GM23338 (cell line): ENCODE measurements around the gene WIPI1.

ENCODE experiments used
- CREB1 ChIP-seq: fragments of 250-450 bp; sonication (Bioruptor Pico); IDR thresholded peaks from 2 replicates; pipeline ENCODE4 v1.5.0; 2020; ENCODE audit warnings: low read depth, mild to moderate bottlenecking, moderate library complexity
- EZH2 ChIP-seq: fragments of 200-600 bp; sonication (generic); IDR thresholded peaks from one replicate; pipeline ENCODE4 v1.8.0; 2017; ENCODE audit warnings: antibody characterized with exemption, mild to moderate bottlenecking, low read depth; ENCODE audit not compliant: unreplicated experiment
- EZH2phosphoT487 ChIP-seq: fragments of 200-600 bp; sonication (generic); IDR thresholded peaks from one replicate; pipeline ENCODE4 v1.8.1; 2018; ENCODE audit warnings: antibody characterized with exemption; ENCODE audit not compliant: unreplicated experiment
- JUNB ChIP-seq: IDR thresholded peaks from one replicate; pipeline ENCODE4 v1.6.1; 2016; ENCODE audit warnings: antibody characterized with exemption; ENCODE audit not compliant: unreplicated experiment
- NANOG ChIP-seq: IDR thresholded peaks from 2 replicates; pipeline ENCODE4 v1.6.1; 2016; ENCODE audit warnings: antibody characterized with exemption, borderline replicate concordance
- POLR2AphosphoS5 ChIP-seq: IDR thresholded peaks from 2 replicates; pipeline ENCODE4 v1.6.1; 2016; ENCODE audit warnings: antibody characterized with exemption, low read depth
- REST ChIP-seq: IDR thresholded peaks from one replicate; pipeline ENCODE4 v1.6.1; 2018; ENCODE audit warnings: antibody characterized with exemption; ENCODE audit not compliant: unreplicated experiment
- ZNF331 ChIP-seq: fragments of 250-450 bp; sonication (Bioruptor Pico); IDR thresholded peaks from 2 replicates; pipeline ENCODE4 v1.5.0; 2020; ENCODE audit warnings: low read depth, mild to moderate bottlenecking, moderate library complexity
- TF ChIP-seq, protein P1 (sequence below), 2 experiments: fragments of 200-600 bp in 1 of 2; sonication (generic) in 1 of 2; conservative IDR thresholded peaks; 2 replicates each; pipeline versions ENCODE4 v1.5.1 to v1.6.1; 2016 to 2017; ENCODE audit warnings: antibody characterized with exemption in 2 of 2, low read depth in 2 of 2, mild to moderate bottlenecking in 2 of 2, moderate library complexity in 1 of 2
- TF ChIP-seq, protein P2 (sequence below): IDR thresholded peaks from 2 replicates; pipeline ENCODE4 v1.6.1; 2016; ENCODE audit warnings: antibody characterized with exemption

GRCh38 chr17:68497885-68498319 is 40.6 kb upstream of the WIPI1 start:
- TF ChIP-seq CREB1 (CRISPR knock-in tag) (no peak), JUNB (no peak), EZH2 (no peak), POLR2AphosphoS5 (no peak), EZH2phosphoT487 (no peak), ZNF331 (CRISPR knock-in tag) (no peak), REST (no peak), NANOG (no peak)
- TF ChIP-seq, protein P1, sequence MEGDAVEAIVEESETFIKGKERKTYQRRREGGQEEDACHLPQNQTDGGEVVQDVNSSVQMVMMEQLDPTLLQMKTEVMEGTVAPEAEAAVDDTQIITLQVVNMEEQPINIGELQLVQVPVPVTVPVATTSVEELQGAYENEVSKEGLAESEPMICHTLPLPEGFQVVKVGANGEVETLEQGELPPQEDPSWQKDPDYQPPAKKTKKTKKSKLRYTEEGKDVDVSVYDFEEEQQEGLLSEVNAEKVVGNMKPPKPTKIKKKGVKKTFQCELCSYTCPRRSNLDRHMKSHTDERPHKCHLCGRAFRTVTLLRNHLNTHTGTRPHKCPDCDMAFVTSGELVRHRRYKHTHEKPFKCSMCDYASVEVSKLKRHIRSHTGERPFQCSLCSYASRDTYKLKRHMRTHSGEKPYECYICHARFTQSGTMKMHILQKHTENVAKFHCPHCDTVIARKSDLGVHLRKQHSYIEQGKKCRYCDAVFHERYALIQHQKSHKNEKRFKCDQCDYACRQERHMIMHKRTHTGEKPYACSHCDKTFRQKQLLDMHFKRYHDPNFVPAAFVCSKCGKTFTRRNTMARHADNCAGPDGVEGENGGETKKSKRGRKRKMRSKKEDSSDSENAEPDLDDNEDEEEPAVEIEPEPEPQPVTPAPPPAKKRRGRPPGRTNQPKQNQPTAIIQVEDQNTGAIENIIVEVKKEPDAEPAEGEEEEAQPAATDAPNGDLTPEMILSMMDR (conservative IDR thresholded peaks at IDR 0.05; ENCODE audit: low read depth in 2 of 2), result no peak
- TF ChIP-seq, protein P2, sequence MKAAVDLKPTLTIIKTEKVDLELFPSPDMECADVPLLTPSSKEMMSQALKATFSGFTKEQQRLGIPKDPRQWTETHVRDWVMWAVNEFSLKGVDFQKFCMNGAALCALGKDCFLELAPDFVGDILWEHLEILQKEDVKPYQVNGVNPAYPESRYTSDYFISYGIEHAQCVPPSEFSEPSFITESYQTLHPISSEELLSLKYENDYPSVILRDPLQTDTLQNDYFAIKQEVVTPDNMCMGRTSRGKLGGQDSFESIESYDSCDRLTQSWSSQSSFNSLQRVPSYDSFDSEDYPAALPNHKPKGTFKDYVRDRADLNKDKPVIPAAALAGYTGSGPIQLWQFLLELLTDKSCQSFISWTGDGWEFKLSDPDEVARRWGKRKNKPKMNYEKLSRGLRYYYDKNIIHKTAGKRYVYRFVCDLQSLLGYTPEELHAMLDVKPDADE, result no peak
